Endothelial cell of umbilical vein (primary cell): Measurements from ENCODE around the gene LRSAM1. TPM values are rescaled to one million over a fixed set of nuclear protein-coding genes. Genes with fewer than 3 reads are reported as not detected.
A peak's percentile ranks its signal among the peaks of the same experiment; 100 is the strongest.

Source experiments
- Bru-seq: library from RNA; stranded (reverse); fragments of 400-500 nt; gene quantifications from one replicate; lab custom pipeline; 2021; lab: Mats Ljungman, UMichigan
- BruChase-seq, 2 experiments: library from RNA; stranded (reverse); fragments of 400-500 nt; gene quantifications; one replicate each; lab custom pipeline; 2021; lab: Mats Ljungman, UMichigan
- BruUV-seq: library from RNA; stranded (reverse); fragments of 400-500 nt; replicated peaks from 2 replicates; lab custom pipeline; 2021; lab: Mats Ljungman, UMichigan
- CTCF ChIA-PET: fragments of 300-600, 350-600 bp; sonication (Branson Sonifier 250); formaldehyde crosslinking; loops from one replicate; lab custom pipeline; 2021; ENCODE audit warnings: antibody characterized with exemption, inconsistent platforms; lab: Charles Lee
- POLR2A ChIA-PET: fragments of 300-600, 350-600 bp; sonication (Branson Sonifier 250); formaldehyde crosslinking; loops from one replicate; lab custom pipeline; 2021; ENCODE audit warnings: antibody characterized with exemption, inconsistent platforms; lab: Charles Lee
- DNase-seq: peaks from one replicate; pipeline ENCODE4 v3.0.0-alpha.2; 2011; ENCODE audit warnings: low read depth, low spot score
- FAIRE-seq: peaks from 2 replicates; lab custom pipeline; 2011; peaks lifted over from hg19 to GRCh38; lab: Jason Lieb, UNC
- H2AFZ ChIP-seq: 2 replicates; pipeline ENCODE4 v1.6.0; 2012; ENCODE audit warnings: low read depth, low read length, control low read depth, inconsistent platforms
- H3K27ac ChIP-seq: 2 replicates; pipeline ENCODE4 v1.5.1; 2011; ENCODE audit warnings: low read depth, mild to moderate bottlenecking, control low read depth, low read length, moderate library complexity; ENCODE audit not compliant: insufficient read depth
- H3K27me3 ChIP-seq, 2 experiments: 2 replicates each; pipeline versions ENCODE4 v1.6.0 to v1.6.1; 2011; ENCODE audit warnings: low read length in 2 of 2, mixed read lengths in 1 of 2; ENCODE audit not compliant: control insufficient read depth in 2 of 2, insufficient read depth in 2 of 2
- H3K36me3 ChIP-seq, 2 experiments: 2 replicates in 1 of 2; 3 replicates in 1 of 2; pipeline ENCODE4 v1.5.1; 2011; ENCODE audit warnings: low read length in 2 of 2, mild to moderate bottlenecking in 1 of 2, moderate library complexity in 1 of 2; ENCODE audit not compliant: control insufficient read depth in 2 of 2, insufficient read depth in 2 of 2; ENCODE audit errors: extremely low read depth in 1 of 2
- H3K4me1 ChIP-seq: 3 replicates; pipeline ENCODE4 v1.5.1; 2011; ENCODE audit warnings: mild to moderate bottlenecking, low read length; ENCODE audit not compliant: control insufficient read depth, insufficient read depth; ENCODE audit errors: extremely low read depth
- H3K4me2 ChIP-seq: 2 replicates; pipeline ENCODE4 v1.6.1; 2011; ENCODE audit warnings: low read length, control low read depth, mixed read lengths; ENCODE audit not compliant: insufficient read depth
- H3K4me3 ChIP-seq, 3 experiments: fragments of 200-600 bp in 1 of 3; sonication (generic), shearing (Covaris generic) in 1 of 3; replicated peaks in 1 of 3; 2 replicates each; pipeline ENCODE4 v1.5.1; 2011 to 2016; ENCODE audit warnings: control low read depth in 3 of 3, low read length in 3 of 3, mild to moderate bottlenecking in 2 of 3, inconsistent platforms in 1 of 3, low read depth in 1 of 3, moderate library complexity in 1 of 3; ENCODE audit not compliant: insufficient read depth in 1 of 3
- H3K79me2 ChIP-seq: 2 replicates; pipeline ENCODE4 v1.6.0; 2012; ENCODE audit warnings: low read length, inconsistent platforms; ENCODE audit not compliant: control insufficient read depth, insufficient read depth
- H3K9ac ChIP-seq: replicated peaks from 2 replicates; pipeline ENCODE3; 2011; ENCODE audit warnings: low read length, control low read depth; ENCODE audit not compliant: insufficient read depth; ENCODE audit errors: extremely low read depth
- H3K9me1 ChIP-seq: replicated peaks from 3 replicates; pipeline ENCODE4 v1.6.0; 2011; ENCODE audit warnings: mild to moderate bottlenecking, low read length; ENCODE audit not compliant: control insufficient read depth, insufficient read depth; ENCODE audit errors: extremely low read depth
- H3K9me3 ChIP-seq: replicated peaks from 2 replicates; pipeline ENCODE4 v1.5.1; 2012; ENCODE audit warnings: low read length, inconsistent platforms; ENCODE audit not compliant: control insufficient read depth, insufficient read depth
- H4K20me1 ChIP-seq: replicated peaks from 2 replicates; pipeline ENCODE3; 2011; ENCODE audit warnings: mild to moderate bottlenecking, low read length; ENCODE audit not compliant: control insufficient read depth, insufficient read depth; ENCODE audit errors: extremely low read depth
- EZH2 ChIP-seq: IDR thresholded peaks from 2 replicates; pipeline ENCODE4 v1.6.1; 2012; ENCODE audit warnings: borderline replicate concordance, low read depth, mild to moderate bottlenecking, moderate library complexity, low read length, inconsistent platforms; ENCODE audit not compliant: severe bottlenecking
- FOS ChIP-seq: IDR thresholded peaks from 2 replicates; pipeline ENCODE4 v1.6.1; 2011; ENCODE audit warnings: mild to moderate bottlenecking, low read length, moderate library complexity, borderline replicate concordance; ENCODE audit not compliant: insufficient read depth
- GATA2 ChIP-seq: IDR thresholded peaks from 2 replicates; pipeline ENCODE4 v1.7.0; 2011; ENCODE audit warnings: low read depth, mild to moderate bottlenecking, moderate library complexity, mixed read lengths, low read length; ENCODE audit not compliant: insufficient read length, insufficient read depth
- JUN ChIP-seq: IDR thresholded peaks from 2 replicates; pipeline ENCODE4 v1.6.1; 2011; ENCODE audit warnings: borderline replicate concordance, low read depth; ENCODE audit not compliant: insufficient read length, insufficient read depth
- MYC ChIP-seq: IDR thresholded peaks from one replicate; pipeline ENCODE4 v1.6.1; 2011; ENCODE audit warnings: mild to moderate bottlenecking, low read depth, low read length
- POLR2A ChIP-seq: IDR thresholded peaks from 2 replicates; pipeline ENCODE4 v1.6.1; 2012; ENCODE audit warnings: low read depth, mild to moderate bottlenecking, control low read depth, low read length
- POLR2AphosphoS5 ChIP-seq: IDR thresholded peaks from 2 replicates; pipeline ENCODE4 v1.6.1; 2012; ENCODE audit warnings: low read depth, mild to moderate bottlenecking, control low read depth, low read length, moderate library complexity; ENCODE audit not compliant: insufficient read depth
- dilution Hi-C: fragments of 300-500 bp; cut with MboI; formaldehyde crosslinking; loops from one replicate; pipeline ENCODE4 v1.15.0; 2019; ENCODE audit warnings: low sequenced_read_pairs; ENCODE audit not compliant: extremely low pct_ligation_motif_present
- intact Hi-C: fragments of 100-400 bp; cut with micrococcal nuclease; formaldehyde crosslinking; loops from one replicate; pipeline ENCODE4 v1.10.0; 2022
- long read RNA-seq: library from polyadenylated mRNA; stranded (forward); transcript quantifications from one replicate; pipeline ENCODE4 v2.0.0, GENCODE V29; 2021
- polyA minus RNA-seq, 3 experiments: library from RNA; depleted of rRNA, polyadenylated mRNA; stranded (reverse); fragments of >200 nt; gene quantifications; 1 replicate in 1 of 3; 2 replicates in 2 of 3; pipeline ENCODE4 v1.2.3, GENCODE V29; 2011
- polyA plus RNA-seq, 4 experiments: library from polyadenylated mRNA; depleted of rRNA in 3 of 4; stranded (reverse) in 3 of 4; unstranded in 1 of 4; fragments of >200 nt; gene quantifications; 2 replicates each; pipeline versions ENCODE4 v1.2.1 to v1.2.3, GENCODE V29; 2011 to 2012; ENCODE audit warnings: missing spikeins in 1 of 4
- total RNA-seq: library from RNA; stranded (reverse); gene quantifications from 2 replicates; pipeline ENCODE4 v1.2.3, GENCODE V29; 2021
- TF ChIP-seq, protein P1 (sequence below): IDR thresholded peaks from 2 replicates; pipeline ENCODE4 v1.6.1; 2011; ENCODE audit not compliant: insufficient read depth, insufficient read length
- TF ChIP-seq, protein P2 (sequence below), 2 donors: IDR thresholded peaks; 1 replicate in 1 of 2; 2 replicates in 1 of 2; pipeline ENCODE4 v1.5.1; 2011; ENCODE audit warnings: low read length in 2 of 2, mild to moderate bottlenecking in 2 of 2, moderate library complexity in 2 of 2, control low read depth in 1 of 2, inconsistent platforms in 1 of 2, low read depth in 1 of 2; ENCODE audit not compliant: insufficient read depth in 1 of 2; ENCODE audit errors: extremely low read depth in 1 of 2

Gene LRSAM1
- 18.5 and 18.9 TPM in 2 replicates for total RNA-seq
- 10.8 and 12.6 TPM in 2 replicates for polyA plus RNA-seq
- 6.9 and 8.6 TPM in 2 replicates for polyA plus RNA-seq (2011; cell fraction: cytosol; rRNA removed)
- polyA plus RNA-seq (2011; cell fraction: nucleus; rRNA removed): 27.9 and 32.9 TPM in 2 replicates
- 12.9 and 18.9 TPM in 2 replicates for polyA plus RNA-seq (2012)
- 9.7 and 13.4 TPM in 2 replicates for polyA minus RNA-seq
- polyA minus RNA-seq (2011; cell fraction: cytosol; rRNA and poly(A)+ RNA removed): 6.0 TPM
- polyA minus RNA-seq (2011; cell fraction: nucleus; rRNA and poly(A)+ RNA removed): 16.4 and 17.8 TPM in 2 replicates
- Bru-seq, nascent RNA: percentile 52 among the genes with signal in this experiment
- BruChase-seq, experiment 1, labeled RNA remaining after a 6-hour chase: percentile 67 among the genes with signal in this experiment
- percentile 63 among the genes with signal in this experiment for BruChase-seq, experiment 2, labeled RNA remaining after a 2-hour chase
- long read RNA-seq, transcript LRSAM1-202 (25 exons, 3,376 nt): minor isoform, 12 of 57 reads
- long read RNA-seq, transcript LRSAM1-201 (26 exons, 3,146 nt): major isoform, 25 of 57 reads
- long read RNA-seq, partial matches to known transcripts: 8 of 57 reads
- long read RNA-seq, other reads (novel, unspliced or antisense): 12 of 57 reads

DNA sequence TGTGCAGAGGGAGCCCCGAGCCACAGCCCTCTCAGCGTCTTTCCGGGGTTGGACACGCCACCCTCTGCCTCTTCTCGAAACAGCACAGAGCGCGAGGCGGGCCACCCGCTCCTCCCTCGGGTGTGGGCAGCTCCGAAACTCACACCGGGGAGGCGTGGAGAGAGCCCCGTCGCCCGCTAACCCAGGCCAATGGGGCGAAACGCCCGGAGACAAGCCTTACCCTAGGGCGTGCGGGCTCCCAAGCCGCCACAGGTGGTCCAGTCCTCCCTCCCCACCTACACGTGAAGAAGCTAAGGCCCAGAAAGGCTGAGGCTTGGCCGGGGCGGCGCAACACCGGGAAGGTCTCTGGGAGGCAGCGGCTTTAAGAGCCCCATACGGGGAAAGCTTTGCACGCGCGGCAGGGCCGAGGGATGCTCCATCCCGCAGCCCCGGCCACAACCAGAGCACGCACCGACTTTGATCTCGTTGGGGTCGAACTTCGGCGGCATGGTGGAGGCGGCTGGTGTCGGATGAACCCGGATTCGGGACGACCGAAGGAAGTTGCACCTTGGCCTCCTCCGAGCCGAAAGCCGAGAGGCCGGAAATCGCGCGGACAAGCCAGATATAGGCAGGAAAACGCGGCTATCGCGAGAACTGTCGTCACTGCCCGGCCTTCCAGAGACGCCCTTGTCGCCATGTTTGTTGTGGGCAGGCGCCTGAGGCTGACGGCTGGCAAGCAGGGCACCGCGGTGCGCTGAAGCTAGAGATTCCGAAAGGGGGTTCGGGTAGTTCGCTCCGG is at the start of gene LRSAM1, which contains the start of gene RPL12:
Gene LRSAM1, plus strand, starts transcription at position 681 of the 778 bp plus-strand sequence. CDS start 3,018 bp downstream, outside the sequence.
Gene RPL12, minus strand, starts transcription at position 577 of the 778 bp plus-strand sequence. Its CDS starts 89 bp downstream, at position 488.
- H3K27ac ChIP-seq: peak within 1 kb of the TSS; percentile 65
- no peaks in the 10 kb centered on the region for H3K9me3 ChIP-seq
- intact Hi-C loops (loop anchor here (2.0 kb wide), 1 partner anchor 128 kb away; no protein-coding TSS in a partner anchor), dilution Hi-C loops (no loop called here)
- peaks cover 19% of the 10 kb centered on the region for H3K4me1 ChIP-seq
- H3K9me1 ChIP-seq: no peaks in the 10 kb centered on the region
- H3K79me2 ChIP-seq: peaks cover 34% of the 10 kb centered on the region
- POLR2A ChIA-PET: interaction anchor here (0.6 to 2.6 kb wide), 9 partner anchors 9 to 488 kb away, joined by 3 to 10 read pairs (median 3); partner anchors contain the start of genes SLC2A8 and ZNF79
- FAIRE-seq: peak; percentile 87
- DNase-seq: peak; percentile 93
- H3K36me3 ChIP-seq: peaks cover 17 to 26% of the 10 kb centered on the region in 2 experiments
- peak within 1 kb of the TSS; percentile 88 for H3K9ac ChIP-seq
- peak within 1 kb of the TSS; percentile 54 to 85 (median 60) for H3K4me3 ChIP-seq
- H2AFZ ChIP-seq: peak within 1 kb of the TSS; percentile 85
- CTCF ChIA-PET: interaction anchor here (0.6 to 1.8 kb wide), 5 partner anchors 9 to 227 kb away, joined by 3 to 5 read pairs (median 3); partner anchors contain the start of gene ZNF79
- H3K27me3 ChIP-seq: no peaks in the 10 kb centered on the region
- peak within 1 kb of the TSS; percentile 83 for H3K4me2 ChIP-seq
- TSS peak; percentile 55 for BruUV-seq
- TF ChIP-seq, protein P1, sequence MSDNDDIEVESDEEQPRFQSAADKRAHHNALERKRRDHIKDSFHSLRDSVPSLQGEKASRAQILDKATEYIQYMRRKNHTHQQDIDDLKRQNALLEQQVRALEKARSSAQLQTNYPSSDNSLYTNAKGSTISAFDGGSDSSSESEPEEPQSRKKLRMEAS: peak; percentile 28
- no peak for TF ChIP-seq GATA2
- TF ChIP-seq, protein P2, sequence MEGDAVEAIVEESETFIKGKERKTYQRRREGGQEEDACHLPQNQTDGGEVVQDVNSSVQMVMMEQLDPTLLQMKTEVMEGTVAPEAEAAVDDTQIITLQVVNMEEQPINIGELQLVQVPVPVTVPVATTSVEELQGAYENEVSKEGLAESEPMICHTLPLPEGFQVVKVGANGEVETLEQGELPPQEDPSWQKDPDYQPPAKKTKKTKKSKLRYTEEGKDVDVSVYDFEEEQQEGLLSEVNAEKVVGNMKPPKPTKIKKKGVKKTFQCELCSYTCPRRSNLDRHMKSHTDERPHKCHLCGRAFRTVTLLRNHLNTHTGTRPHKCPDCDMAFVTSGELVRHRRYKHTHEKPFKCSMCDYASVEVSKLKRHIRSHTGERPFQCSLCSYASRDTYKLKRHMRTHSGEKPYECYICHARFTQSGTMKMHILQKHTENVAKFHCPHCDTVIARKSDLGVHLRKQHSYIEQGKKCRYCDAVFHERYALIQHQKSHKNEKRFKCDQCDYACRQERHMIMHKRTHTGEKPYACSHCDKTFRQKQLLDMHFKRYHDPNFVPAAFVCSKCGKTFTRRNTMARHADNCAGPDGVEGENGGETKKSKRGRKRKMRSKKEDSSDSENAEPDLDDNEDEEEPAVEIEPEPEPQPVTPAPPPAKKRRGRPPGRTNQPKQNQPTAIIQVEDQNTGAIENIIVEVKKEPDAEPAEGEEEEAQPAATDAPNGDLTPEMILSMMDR (IDR thresholded peaks at IDR 0.05; ENCODE audit: extremely low read depth in 1 of 2, insufficient read depth in 1 of 2, low read depth in 1 of 2, low read length in 2 of 2): no peak
- no peak for TF ChIP-seq MYC
- TF ChIP-seq JUN: peak; percentile 14
- TF ChIP-seq POLR2A: peak; percentile 99
- TF ChIP-seq EZH2: no peak
- peak; percentile 100 for TF ChIP-seq POLR2AphosphoS5
- TF ChIP-seq FOS: no peak
- H4K20me1 ChIP-seq: no peaks in the 10 kb centered on the region
